Activated CD4-positive, alpha-beta T cell treated with anti-CD3 and anti-CD28 coated beads, Interleukin-2, amount 10 ng/mL, durations not matched to agents 7 days and 5 days (primary cell): ENCODE measurements around the gene FAM107B. TPM values are rescaled to one million over a fixed set of nuclear protein-coding genes. Genes with fewer than 3 reads are reported as not detected.
"Not testable (repeated sequence)": the region's sequence is repeated elsewhere in the genome, so short reads cannot be mapped to it uniquely, and the experiment has no call there.

ENCODE experiments used
- CTCF ChIA-PET: fragments of 350-600 bp; sonication (Branson Sonifier 250); formaldehyde crosslinking; loops from one replicate; lab custom pipeline; 2021; ENCODE audit warnings: antibody characterized with exemption; lab: Charles Lee
- POLR2A ChIA-PET: fragments of 350-600 bp; sonication (Branson Sonifier 250); formaldehyde crosslinking; loops from one replicate; lab custom pipeline; 2021; ENCODE audit warnings: antibody characterized with exemption; lab: Charles Lee
- DNase-seq: peaks from one replicate; pipeline ENCODE4 v3.0.0-alpha.2; 2020
- H3K27ac Mint-ChIP-seq: one replicate; pipeline ENCODE4 v1.8.0; 2021; ENCODE audit warnings: mild to moderate bottlenecking, moderate library complexity, mixed read lengths
- H3K27me3 Mint-ChIP-seq: one replicate; pipeline ENCODE4 v1.8.0; 2021; ENCODE audit warnings: mixed read lengths
- H3K36me3 Mint-ChIP-seq: one replicate; pipeline ENCODE4 v1.8.0; 2021; ENCODE audit warnings: low read depth, mixed read lengths
- H3K4me1 Mint-ChIP-seq: one replicate; pipeline ENCODE4 v1.8.0; 2021; ENCODE audit warnings: mixed read lengths
- H3K4me3 Mint-ChIP-seq: one replicate; pipeline ENCODE4 v1.8.0; 2021; ENCODE audit warnings: mild to moderate bottlenecking, moderate library complexity, mixed read lengths
- H3K9me3 Mint-ChIP-seq: one replicate; pipeline ENCODE4 v1.8.0; 2021; ENCODE audit warnings: mixed read lengths
- total RNA-seq, 2 experiments: library from RNA; stranded (reverse); gene quantifications; one replicate each; pipeline ENCODE4 v1.2.3, GENCODE V29; 2021

Gene FAM107B
- total RNA-seq, 2 experiments from 2014 or later: 180 to 220 TPM

DNA sequence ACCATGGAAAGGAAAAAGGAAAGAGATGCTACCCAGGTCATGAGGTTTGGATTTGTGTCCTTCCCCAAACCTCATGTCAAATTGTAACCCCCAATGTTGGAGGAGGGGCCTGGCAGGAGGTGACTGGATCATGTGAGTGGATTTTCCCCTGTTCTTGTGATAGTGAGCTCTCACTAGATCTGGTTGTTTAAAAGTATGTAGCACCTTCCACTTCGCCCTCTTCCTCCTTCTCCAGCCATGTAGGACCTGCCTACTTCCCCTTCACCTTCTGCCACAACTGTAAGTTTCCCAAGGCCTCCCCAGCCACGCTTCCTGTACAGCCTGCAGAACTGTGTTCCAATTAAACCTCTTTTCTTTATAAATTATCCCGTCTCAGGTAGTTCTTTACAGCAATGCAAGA lies 113.9 kb downstream of the FAM107B start:
- ChIA-PET POLR2A (no interaction called here), CTCF (interaction anchor here (0.6 kb wide), 1 partner anchor 390 kb away, joined by 5 read pairs; no protein-coding TSS in a partner anchor)
- no peaks in the 10 kb centered on the region for H3K27me3 Mint-ChIP-seq
- peak overlapping the region; percentile 72 for H3K27ac Mint-ChIP-seq
- peaks cover 71% of the 10 kb centered on the region for H3K4me1 Mint-ChIP-seq
- DNase-seq: no peak
- no peak overlapping the region for H3K4me3 Mint-ChIP-seq
- H3K9me3 Mint-ChIP-seq: peaks cover 27% of the 10 kb centered on the region
- peaks cover 36% of the 10 kb centered on the region for H3K36me3 Mint-ChIP-seq

DNA sequence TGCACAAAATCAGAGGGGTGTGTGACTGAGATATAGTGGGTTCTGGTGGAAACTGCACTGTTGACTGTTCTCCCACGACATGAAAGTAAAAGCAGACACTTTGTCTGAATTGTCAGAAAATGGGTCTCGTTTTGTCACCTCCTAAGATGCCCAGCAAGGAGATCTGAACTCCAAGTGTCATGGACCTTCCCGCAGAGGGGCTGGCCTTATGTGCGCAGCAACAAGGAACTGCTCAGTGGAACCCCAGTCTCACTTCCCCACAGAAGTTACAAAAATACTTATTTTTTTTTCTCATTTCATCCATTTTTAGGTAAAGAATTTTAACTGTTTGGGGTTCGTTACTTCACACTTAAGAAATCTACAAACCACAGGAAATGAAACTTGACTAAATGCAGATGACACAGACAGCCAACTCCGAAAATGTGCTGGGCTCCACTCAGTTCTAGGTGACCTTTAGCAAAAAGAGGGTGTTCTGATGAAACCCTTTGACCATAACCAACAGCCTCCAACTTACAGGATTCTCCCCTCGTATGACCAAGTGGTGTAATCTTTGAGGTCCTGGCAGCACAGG lies 115.0 kb downstream of the FAM107B start:
- CTCF ChIA-PET: interaction anchor here (1.1 kb wide), 1 partner anchor 10 kb away, joined by 3 read pairs; no protein-coding TSS in a partner anchor
- peaks cover 19% of the 10 kb centered on the region for H3K9me3 Mint-ChIP-seq
- POLR2A ChIA-PET: interaction anchor here (0.5 kb wide), 1 partner anchor 12 kb away, joined by 5 read pairs; no protein-coding TSS in a partner anchor
- H3K27me3 Mint-ChIP-seq: no peaks in the 10 kb centered on the region
- peak overlapping the region; percentile 52 for H3K4me3 Mint-ChIP-seq
- peak overlapping the region; percentile 95 for H3K27ac Mint-ChIP-seq
- peaks cover 34% of the 10 kb centered on the region for H3K36me3 Mint-ChIP-seq
- H3K4me1 Mint-ChIP-seq: peaks cover 78% of the 10 kb centered on the region
- DNase-seq: peak; percentile 61

DNA sequence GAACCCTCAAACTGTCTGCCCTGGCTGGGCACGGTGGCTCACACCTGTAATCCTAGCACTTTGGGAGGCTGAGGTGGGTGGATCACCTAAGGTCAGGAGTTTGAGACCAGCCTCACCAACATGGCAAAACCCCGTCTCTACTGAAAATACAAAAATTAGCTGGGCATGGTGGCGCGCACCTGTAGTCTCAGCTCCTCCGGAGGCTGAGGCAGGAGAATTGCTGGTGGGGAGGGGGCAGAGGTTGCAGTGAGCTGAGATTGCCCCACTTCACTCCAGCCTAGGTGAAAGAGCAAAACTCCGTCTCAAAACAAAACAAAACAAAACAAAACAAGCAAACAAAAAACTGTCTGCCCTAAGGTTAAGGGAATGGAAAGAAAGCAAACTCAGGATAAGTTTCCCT lies 115.6 kb downstream of the FAM107B start:
- CTCF ChIA-PET: interaction anchor here (0.5 to 1.1 kb wide), 2 partner anchors 9 to 440 kb away, joined by 3 read pairs; no protein-coding TSS in a partner anchor
- H3K27me3 Mint-ChIP-seq, DNase-seq: not testable (repeated sequence)
- peak overlapping the region; percentile 52 for H3K4me3 Mint-ChIP-seq
- POLR2A ChIA-PET: interaction anchor here (0.5 kb wide), 1 partner anchor 11 kb away, joined by 5 read pairs; no protein-coding TSS in a partner anchor
- peaks cover 17% of the 10 kb centered on the region for H3K9me3 Mint-ChIP-seq
- H3K27ac Mint-ChIP-seq: peak overlapping the region; percentile 95
- peaks cover 83% of the 10 kb centered on the region for H3K4me1 Mint-ChIP-seq
- peaks cover 34% of the 10 kb centered on the region for H3K36me3 Mint-ChIP-seq

DNA sequence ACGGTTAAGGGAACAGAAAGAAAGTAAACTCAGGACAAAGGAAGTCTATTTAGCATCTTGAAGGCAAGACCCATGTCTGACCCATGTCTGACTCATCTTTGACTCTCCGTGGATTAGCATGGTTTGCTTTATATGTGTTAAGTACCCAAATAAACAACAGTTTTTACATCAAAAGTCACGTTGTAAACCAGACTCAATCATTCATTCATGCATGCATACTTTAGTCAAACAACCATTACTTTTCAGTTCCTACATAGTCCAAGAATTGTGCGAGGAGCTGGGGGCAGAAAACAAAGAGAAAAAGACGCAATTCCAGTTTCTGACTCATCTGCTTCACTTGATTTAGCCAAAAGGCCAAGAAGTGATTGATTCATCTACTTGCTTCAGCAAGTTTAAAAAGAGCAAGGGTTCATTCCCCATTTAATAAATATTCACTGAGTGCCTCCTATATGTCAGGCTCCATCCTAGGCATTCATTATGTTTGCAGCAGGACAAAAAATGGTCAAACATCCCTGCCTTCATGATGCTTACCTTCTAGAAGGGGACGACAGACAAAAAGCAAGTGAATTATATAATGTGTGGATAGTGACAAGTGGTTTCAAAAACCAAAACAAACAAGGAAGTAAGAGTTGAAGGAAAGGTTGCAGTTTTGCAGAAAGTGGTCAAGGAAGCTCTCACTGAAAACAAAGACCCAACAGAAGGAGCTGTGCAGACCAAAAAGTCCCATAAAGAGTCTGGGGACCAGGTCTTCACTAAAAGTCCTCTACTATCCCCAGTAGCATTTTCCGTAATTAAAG lies 116.2 kb downstream of the FAM107B start:
- CTCF ChIA-PET: interaction anchor here (0.5 to 1.1 kb wide), 4 partner anchors 8 to 441 kb away, joined by 3 to 4 read pairs (median 3); no protein-coding TSS in a partner anchor
- Mint-ChIP-seq H3K27ac (peak overlapping the region; percentile 95), H3K36me3 (peaks cover 34% of the 10 kb centered on the region), H3K9me3 (peaks cover 14% of the 10 kb centered on the region), H3K27me3 (no peaks in the 10 kb centered on the region), H3K4me1 (peaks cover 86% of the 10 kb centered on the region), H3K4me3 (peak overlapping the region; percentile 52)
- no peak for DNase-seq
- POLR2A ChIA-PET: no interaction called here

DNA sequence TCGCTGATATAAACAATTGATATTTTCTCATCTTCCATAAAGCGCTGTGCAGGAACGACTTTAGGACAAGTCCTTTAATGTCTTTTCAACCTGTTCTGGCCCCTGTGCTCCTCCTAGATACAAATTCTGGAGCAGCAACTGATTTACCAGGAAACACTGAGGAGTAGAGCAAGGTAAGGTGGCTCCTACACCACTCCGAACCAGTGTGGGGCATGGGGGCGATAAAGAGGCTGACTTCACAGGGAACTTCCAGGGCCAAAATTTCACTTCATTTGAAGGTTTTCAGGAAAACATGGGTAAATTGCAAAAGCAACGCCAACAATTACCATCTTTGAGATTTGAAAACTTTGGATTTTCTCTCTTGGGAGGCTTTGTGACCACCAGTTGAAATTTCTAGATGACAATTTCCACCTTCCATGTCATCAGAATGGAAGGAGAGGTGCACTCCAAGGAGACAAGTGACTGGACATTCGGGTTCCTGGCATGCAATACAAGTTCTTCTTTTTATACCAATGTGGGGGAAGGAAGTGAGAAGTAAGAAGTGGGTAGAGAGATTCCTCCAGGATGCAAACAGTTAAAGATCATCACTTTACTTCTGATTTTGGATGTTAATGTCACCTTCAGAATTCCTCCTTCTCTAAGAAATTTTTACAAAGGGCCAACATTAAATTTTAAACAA lies 118.5 kb downstream of the FAM107B start:
- no peaks in the 10 kb centered on the region for H3K27me3 Mint-ChIP-seq
- ChIA-PET POLR2A (no interaction called here), CTCF (no interaction called here)
- no peak overlapping the region for H3K4me3 Mint-ChIP-seq
- peaks cover 25% of the 10 kb centered on the region for H3K36me3 Mint-ChIP-seq
- H3K27ac Mint-ChIP-seq: no peak overlapping the region
- H3K9me3 Mint-ChIP-seq: peaks cover 9% of the 10 kb centered on the region
- H3K4me1 Mint-ChIP-seq: peaks cover 95% of the 10 kb centered on the region
- no peak for DNase-seq

DNA sequence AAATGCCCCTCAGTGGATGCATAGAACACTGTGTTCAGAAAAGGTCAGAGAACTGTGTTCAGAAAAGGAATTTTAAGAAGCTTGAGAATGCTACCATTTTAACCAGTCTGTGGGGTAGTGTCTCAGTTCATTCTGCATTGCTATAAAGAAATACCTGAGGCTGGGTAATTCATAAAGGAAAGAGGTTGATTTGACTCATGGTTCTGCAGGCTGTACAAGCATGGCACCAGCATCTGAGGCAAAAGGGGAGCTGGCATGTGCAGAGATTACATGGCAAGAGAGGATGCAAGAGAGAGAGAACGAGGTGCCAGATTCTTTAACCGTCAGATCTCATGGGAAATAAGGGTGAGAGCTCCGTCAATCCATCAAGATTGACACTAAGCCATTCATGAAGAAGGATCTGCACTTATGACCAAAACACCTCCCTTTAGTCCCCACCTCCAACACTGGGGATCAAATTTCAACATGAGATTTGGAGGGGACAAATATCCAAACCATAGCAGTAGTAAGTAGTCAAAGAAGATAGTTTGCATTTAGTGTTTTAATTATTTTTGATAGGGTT lies 119.8 kb downstream of the FAM107B start:
- Mint-ChIP-seq H3K27ac (no peak overlapping the region), H3K27me3 (no peaks in the 10 kb centered on the region), H3K36me3 (peaks cover 18% of the 10 kb centered on the region), H3K9me3 (peaks cover 5% of the 10 kb centered on the region), H3K4me3 (no peak overlapping the region), H3K4me1 (peaks cover 86% of the 10 kb centered on the region)
- ChIA-PET POLR2A (no interaction called here), CTCF (interaction anchor here (0.5 to 1.5 kb wide), 4 partner anchors 12 to 1533 kb away, joined by 3 to 4 read pairs (median 3); partner anchors contain the start of gene SUV39H2)
- no peak for DNase-seq

DNA sequence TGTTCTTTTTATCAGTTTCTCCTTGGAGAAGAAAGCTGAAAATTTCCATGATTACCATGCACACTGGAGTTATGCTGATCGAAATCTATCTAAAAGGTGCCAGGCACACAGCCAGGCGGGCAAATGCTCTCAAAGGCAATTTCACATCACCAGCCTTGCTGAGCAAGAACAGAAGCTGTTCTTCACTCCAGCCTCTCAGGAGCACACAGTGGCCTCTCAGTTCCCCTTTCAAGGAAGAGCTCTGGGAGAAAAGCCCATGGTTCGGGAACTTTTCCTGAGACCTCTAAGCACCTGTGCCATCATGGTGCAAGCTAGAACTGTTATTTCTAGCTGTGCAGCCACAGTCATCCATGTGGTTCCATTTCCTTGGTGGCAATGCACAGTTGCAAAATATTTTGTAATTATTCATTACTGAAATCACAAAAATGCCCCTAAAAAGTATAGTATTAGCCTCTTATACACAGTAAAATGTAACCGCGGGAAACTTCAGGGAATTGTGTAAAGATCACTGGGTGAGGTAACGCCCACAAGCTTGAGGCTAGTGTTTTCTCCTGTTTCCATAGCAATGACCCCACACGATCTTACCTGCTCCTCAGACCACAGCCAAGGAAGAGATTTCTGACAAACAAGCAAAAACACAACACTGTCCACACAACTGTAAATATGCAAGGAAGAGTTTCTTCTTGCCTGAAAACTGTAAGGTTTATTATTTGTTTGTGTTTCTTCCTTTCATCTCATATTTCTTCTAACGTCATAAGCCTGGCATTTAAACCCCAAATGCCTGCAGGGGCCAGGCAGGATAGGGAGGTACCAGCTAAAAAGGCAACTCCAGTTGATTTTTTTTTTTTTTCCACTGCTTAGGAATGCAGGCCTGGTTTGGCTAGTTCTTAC lies 121.2 kb downstream of the FAM107B start:
- peaks cover 11% of the 10 kb centered on the region for H3K36me3 Mint-ChIP-seq
- POLR2A ChIA-PET: no interaction called here
- no peak overlapping the region for H3K4me3 Mint-ChIP-seq
- H3K4me1 Mint-ChIP-seq: peaks cover 86% of the 10 kb centered on the region
- CTCF ChIA-PET: interaction anchor here (0.8 to 1.5 kb wide), 4 partner anchors 22 to 225 kb away, joined by 3 to 4 read pairs (median 3); partner anchors contain the start of gene SUV39H2
- peak; percentile 34 for DNase-seq
- peaks cover 3% of the 10 kb centered on the region for H3K9me3 Mint-ChIP-seq
- H3K27me3 Mint-ChIP-seq: no peaks in the 10 kb centered on the region
- peak overlapping the region; percentile 48 for H3K27ac Mint-ChIP-seq

DNA sequence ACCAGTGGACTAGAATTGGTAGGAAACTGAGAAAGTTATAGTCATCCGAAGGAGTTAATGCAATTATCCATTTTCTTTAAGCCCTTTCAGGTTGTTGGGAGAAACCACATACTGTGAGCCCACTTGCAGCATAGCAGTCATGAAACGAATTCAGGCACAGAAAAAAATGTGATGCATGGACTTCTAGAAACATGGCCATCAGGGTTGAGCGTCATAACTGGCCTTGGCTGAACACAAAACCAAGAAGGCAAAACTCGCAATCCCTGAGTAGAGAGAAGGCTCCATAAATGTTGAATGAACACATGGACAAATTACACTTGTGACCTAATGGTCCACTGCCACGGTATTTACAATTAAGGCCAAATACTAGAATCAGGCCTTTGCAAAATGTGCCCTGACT lies 121.9 kb downstream of the FAM107B start:
- Mint-ChIP-seq H3K4me1 (peaks cover 86% of the 10 kb centered on the region), H3K9me3 (no peaks in the 10 kb centered on the region), H3K27ac (no peak overlapping the region), H3K27me3 (no peaks in the 10 kb centered on the region), H3K4me3 (no peak overlapping the region), H3K36me3 (peaks cover 5% of the 10 kb centered on the region)
- POLR2A ChIA-PET: no interaction called here
- CTCF ChIA-PET: interaction anchor here (1.2 to 1.3 kb wide), 2 partner anchors 47 to 61 kb away, joined by 3 read pairs; no protein-coding TSS in a partner anchor
- DNase-seq: no peak

DNA sequence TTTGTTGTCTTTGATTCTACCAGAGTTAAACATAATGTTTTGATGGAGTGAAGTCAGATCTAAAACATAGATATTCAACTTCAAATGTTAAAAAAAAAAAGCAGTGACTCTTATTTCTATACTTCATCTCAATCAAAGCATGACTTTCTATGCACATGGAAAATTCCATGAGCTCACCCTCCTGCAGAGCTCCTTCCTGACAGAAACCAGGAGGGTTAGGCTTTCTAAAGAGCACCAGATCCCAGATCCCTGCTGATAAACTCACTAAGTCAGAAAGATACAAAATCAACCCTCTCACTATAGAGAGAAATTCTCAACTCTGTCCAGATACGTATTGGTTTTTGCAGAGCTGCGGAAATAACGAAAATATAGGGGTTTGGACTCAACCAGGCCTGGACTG lies 122.6 kb downstream of the FAM107B start:
- no peaks in the 10 kb centered on the region for H3K27me3 Mint-ChIP-seq
- DNase-seq: no peak
- peaks cover 84% of the 10 kb centered on the region for H3K4me1 Mint-ChIP-seq
- no peak overlapping the region for H3K4me3 Mint-ChIP-seq
- H3K36me3 Mint-ChIP-seq: peaks cover 5% of the 10 kb centered on the region
- CTCF ChIA-PET: interaction anchor here (0.6 to 1.2 kb wide), 3 partner anchors 22 to 62 kb away, joined by 3 read pairs; no protein-coding TSS in a partner anchor
- POLR2A ChIA-PET: interaction anchor here (0.6 kb wide), 1 partner anchor 860 kb away, joined by 3 read pairs; no protein-coding TSS in a partner anchor
- H3K27ac Mint-ChIP-seq: no peak overlapping the region
- H3K9me3 Mint-ChIP-seq: no peaks in the 10 kb centered on the region

DNA sequence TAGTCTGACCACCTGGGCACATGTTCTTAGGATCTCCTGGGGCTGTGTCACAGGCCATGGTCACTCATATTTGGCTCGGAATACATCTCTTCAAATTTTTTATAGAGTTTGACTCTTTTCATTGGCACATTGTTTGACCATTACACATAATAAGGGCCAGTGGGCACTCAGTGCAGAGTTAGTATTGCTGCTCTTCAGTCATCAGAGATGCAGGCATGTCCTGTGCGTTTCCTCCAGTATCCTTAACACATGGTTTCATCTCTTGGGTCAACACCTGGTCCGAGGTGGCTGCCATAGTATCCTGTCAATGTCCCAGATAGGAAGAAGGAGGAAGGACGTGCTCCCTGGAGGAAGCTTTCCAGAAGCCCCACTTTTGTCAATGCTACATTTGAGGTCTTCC lies 125.0 kb downstream of the FAM107B start:
- peaks cover under 1% of the 10 kb centered on the region for H3K36me3 Mint-ChIP-seq
- H3K4me1 Mint-ChIP-seq: peaks cover 82% of the 10 kb centered on the region
- CTCF ChIA-PET: interaction anchor here (0.6 to 1.1 kb wide), 2 partner anchors 9 to 53 kb away, joined by 3 read pairs; no protein-coding TSS in a partner anchor

DNA sequence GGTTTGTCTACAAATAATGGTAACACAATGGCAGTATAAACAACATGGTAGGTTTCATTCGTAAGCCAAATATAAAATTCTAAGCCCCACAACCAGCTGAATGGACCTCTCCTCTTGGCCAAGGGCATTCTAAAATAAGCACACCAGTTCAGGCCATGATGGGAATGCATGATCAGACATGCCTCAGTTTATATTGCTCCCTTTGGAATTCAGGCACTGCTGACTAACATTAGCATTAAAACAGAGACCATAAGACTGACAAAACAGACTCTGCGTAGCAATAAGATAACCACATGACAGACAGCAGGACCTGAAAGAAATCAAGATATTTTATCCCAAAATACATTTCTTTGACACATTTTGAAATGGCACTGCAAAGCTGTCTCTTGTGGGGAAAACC lies 125.8 kb downstream of the FAM107B start:
- Mint-ChIP-seq H3K4me3 (peak overlapping the region; percentile 73), H3K9me3 (no peaks in the 10 kb centered on the region), H3K4me1 (peaks cover 78% of the 10 kb centered on the region), H3K27ac (peak overlapping the region; percentile 95), H3K27me3 (no peaks in the 10 kb centered on the region), H3K36me3 (no peaks in the 10 kb centered on the region)
- POLR2A ChIA-PET: no interaction called here
- CTCF ChIA-PET: interaction anchor here (1.6 kb wide), 1 partner anchor 10 kb away, joined by 5 read pairs; no protein-coding TSS in a partner anchor
- DNase-seq: no peak

More for the DNA sequence above, 125.0 kb downstream of the FAM107B start:
- no peak overlapping the region for H3K4me3 Mint-ChIP-seq
- POLR2A ChIA-PET: interaction anchor here (0.7 kb wide), 1 partner anchor 170 kb away, joined by 3 read pairs; no protein-coding TSS in a partner anchor
- DNase-seq: no peak
- H3K9me3 Mint-ChIP-seq: no peaks in the 10 kb centered on the region
- peak overlapping the region; percentile 95 for H3K27ac Mint-ChIP-seq
- H3K27me3 Mint-ChIP-seq: no peaks in the 10 kb centered on the region
